Measurements from ENCODE around the gene TXNDC2.
A peak's percentile ranks its signal among the peaks of the same experiment; 100 is the strongest.

The TXNDC2 gene

DNA sequence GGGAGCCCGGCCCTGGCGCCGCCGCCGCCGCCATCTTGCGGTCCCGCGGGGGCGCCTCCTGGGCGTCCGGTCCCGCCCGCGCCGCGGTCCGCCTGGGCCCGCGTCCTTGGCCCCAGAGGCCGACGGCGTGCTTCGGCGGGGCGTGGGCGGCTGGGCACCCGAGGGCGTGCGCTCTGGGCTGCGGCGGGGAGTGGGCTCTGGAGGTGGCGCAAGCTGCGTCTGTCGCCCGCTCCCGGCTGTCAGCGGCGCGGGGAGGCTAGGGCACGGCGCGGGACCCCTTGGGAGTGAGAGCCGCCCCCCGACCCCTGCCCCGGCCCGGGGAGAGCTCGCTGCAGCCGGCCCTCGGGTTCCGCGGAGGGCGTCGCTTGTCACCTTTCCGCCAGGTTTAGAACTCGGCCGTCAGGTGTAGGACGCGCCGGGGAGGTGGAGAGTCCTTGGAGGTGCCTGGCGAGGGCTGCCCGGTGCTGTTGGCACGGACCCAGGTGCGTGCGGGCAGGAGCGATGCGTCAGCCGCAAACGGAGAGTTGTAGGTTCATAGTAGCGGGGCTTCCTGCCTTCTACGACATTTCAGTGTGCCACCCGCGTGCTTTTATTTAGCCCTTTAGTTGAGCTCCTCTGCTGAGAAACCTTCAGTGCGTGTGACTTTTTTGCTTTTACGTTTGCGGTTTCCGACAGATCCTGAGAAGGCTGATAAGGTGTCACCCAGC is 29.0 kb downstream of the TXNDC2 start:
- DNase-seq = peak; percentile 18

DNA sequence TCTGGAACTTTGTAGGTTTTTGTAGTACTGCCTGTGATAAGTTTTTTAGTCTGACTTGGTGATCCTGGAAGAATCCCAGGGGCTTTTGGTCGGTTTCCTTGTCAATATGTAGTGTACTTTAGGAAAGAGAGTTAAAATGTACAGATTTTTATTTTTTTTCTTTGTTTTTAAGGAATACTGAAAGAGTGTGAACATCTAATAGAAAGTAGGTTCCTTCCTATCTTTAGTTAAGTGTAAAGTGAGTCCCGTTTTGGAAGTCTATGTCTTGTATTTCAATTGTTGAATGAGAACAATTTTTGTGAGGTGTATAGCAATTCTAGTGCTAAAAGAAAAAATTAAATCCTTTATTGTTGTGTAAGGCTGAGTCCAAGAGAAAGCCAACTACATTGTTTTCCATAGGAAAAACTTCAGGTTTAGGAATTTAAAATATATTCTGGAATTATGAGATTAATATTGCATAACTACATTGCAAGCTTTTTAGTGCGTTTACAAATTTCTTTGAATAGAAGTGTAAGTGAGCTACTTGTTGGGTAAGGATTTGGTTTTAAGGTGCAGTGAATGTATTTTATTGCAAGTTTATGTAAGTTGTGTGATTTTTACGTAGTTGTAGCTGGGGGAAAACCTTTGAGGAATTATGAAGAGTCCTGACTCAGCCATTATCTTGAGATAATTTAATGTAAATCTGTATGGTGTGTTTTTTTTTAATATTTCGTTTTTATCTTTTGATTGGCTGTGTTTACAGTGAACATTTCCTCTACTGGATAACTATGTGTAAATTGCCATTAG is 29.7 kb downstream of the TXNDC2 start:
- DNase-seq = no peak

DNA sequence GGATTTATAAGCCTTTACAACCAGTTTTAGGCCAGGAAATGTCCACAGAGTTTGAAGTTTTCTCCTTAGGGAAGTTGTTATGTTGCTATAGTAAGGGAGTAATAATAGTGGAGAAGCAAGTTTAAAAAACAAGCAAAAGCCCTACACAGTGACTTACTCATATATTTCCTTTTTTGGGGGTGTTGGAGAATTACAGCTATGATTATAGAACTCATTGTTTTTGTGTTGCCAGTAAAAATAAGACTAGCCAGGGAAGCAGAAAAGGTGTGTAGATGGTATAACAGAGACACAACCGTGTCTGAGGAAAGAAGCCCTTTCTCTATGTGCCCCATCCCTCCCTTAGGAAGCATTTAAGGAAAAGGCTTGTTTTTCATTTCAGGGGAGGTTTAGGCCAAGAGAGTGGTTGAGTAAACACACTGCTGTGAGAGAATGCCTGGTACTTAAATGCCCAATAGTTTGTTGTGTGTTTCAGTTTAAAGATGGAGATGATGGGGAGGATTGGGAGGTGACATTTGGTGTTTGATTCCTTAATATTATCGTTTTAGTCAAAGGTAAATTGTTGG is 30.4 kb downstream of the TXNDC2 start:
- no peak for DNase-seq

DNA sequence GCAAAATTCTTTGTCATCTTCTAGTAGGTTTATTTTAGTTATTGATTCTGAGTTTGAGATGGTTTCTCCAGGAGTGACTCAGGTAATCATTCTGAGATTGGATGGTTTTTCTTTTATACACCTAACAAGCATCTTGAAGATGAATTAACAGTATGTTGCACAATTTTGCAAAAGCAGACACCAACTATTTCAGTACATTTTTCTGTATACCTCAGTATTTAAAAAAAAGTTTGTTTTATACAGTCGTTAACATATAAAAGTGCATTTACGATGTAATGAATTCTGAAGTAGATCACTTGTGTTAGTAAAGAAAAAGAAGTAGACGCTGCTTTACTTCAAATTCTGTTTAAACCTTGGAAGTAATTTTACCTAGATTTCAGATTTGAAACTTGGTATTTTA is 31.0 kb downstream of the TXNDC2 start:
- DNase-seq = no peak

DNA sequence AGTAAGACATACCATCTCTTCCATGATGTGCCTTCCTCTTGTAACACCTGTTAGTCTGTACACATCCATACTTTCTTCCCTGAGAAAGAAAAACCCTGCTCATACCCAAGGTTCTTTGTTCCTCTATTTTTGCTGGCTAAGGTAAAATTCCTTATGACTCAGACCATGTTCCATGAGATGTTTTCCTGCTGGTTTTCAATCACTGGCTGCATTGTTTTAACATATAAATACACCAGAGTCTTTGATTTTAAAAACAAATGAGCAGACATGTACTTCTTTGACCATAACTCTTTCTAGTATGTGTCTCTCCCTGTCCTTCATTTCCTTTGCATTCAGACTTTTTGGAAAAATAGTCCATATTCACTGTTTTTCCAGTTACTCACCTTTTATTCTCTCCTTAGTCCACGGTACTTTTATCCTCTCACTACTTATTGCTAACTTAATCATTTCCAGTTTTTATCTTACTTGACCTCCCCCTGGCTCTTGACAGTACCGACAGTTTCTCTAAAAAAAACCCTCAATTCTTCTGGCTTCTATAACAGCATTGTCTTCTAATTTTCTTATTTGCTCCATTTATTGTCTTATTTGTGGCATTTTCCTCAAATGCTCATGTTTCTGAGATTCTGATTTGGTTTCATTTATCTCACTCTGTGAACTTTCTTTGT is 32.4 kb downstream of the TXNDC2 start:
- no peak for DNase-seq

DNA sequence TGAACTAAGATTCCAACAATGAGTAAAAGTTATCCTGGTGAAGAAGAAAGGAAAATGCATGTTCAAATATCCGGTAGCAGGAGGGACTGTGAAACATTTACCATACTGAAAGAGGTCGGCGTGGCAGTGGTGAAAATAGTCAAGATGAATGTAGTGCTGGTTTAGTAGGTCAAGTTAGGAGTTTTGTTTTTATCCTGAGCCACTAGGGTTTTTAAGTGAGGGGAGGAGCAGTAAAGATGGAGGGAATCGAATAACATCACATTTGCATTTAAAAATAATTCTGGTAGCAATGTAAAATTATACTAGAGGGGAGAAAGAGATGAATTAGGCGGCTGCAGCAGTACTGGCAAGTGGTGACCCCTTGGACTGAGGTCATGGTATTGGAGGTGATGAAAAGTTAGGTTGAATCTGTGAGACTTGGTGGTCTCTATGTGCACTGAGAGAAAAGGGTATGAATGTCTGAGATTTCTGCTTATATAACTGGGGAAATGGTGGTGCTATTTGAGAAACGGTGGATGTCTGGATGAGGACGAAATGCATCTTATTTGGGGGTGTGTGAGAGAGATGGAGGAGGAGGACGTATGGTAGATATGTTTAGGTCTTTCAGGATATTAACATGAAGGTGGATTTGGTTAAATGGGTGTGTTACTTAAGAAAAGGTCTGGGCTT is 33.9 kb downstream of the TXNDC2 start:
- no peak for DNase-seq

DNA sequence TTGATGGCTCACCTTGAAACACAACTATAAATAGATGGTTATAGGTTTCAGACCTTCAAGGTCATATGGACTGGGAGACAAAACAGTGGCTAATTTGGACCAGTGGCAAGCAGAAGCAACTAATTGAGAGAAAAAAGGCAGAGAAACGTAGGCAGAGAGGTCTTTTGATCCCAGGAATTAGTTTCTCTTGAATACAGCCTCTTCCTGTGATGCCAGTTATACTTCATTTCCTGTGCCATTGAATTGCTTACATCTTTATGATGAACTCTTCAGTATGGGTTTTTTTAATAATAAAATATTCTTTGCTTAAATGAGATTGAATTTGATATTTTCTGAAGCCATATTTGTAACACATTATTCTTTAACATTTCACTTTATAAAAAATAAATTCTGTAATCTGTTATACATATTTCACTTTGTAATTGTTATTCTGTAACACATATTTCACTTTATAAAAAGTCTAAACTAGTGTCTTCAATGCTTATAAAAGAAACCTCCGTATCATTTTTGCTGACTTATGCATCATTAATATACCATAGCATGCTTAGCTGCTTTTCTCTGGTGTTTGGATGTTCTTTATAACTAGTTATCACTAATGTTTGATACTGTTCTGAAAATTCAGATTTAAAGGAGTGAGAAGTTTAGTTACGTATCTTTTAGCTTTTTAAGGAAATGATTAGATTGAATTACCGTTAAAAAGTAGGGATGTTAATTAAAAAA is 37.0 kb downstream of the TXNDC2 start:
- DNase-seq = no peak

DNA sequence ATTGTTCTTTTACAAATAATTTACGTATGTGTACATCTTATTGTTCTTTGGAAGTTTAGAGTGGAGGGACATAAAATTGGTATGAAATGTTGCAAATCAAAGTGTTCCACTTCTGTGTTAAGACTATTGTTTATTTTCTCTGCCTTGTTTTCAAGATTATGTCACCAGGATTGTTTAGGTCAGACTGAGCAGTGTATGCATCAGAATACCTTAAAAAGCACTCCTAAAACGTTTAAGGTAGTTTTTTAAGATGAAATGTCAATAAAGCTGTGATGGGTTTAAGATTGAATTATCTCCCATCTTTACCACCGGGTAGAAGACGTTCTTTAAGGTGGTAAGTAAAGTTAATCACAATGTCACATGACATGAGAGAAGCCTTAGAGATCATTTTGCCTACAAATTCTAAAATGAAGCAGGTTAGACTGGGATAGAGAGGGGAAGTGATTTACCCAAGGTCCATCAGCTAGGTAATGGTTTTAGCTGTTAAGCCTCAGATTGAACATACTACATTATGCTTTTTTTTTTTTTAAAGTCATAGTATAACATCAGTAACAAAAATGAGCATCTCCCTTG is 38.7 kb downstream of the TXNDC2 start:
- no peak for DNase-seq

DNA sequence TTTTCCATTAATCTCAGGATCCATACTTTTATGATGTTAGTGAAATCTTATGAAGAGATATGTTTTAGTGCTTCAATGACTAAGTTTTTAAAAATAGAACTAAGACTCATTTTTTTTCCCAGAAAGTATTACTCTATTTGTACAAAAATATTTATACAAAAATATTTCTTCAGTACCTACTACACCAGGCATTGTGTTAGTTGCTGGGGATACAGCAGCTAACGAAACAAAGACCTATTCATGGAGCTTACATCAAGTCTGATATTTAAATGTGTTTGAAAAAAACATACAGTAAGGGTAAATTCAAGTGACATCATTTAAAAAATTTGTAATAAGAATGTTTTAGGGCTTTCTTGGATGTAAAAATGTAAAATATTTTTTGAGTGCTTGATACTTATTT is 39.6 kb downstream of the TXNDC2 start:
- no peak for DNase-seq

DNA sequence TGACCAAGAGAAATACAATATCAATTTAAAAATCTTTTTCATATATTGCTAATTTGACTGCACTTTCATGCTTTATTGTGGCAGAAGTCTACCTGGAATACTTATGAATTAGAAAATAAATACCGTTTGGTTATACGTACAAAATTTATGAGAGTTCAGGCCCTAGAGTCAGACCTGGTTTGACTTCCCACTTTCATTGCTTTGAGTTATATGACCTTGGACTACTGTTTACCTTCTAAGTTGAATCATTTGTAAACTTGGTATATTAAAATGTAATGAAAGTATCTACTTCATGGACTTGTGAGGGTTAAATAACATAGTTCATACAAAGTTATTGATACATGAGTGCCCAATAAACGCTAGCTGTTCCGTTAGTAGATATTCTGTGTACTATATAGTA is 40.0 kb downstream of the TXNDC2 start:
- DNase-seq = no peak

DNA sequence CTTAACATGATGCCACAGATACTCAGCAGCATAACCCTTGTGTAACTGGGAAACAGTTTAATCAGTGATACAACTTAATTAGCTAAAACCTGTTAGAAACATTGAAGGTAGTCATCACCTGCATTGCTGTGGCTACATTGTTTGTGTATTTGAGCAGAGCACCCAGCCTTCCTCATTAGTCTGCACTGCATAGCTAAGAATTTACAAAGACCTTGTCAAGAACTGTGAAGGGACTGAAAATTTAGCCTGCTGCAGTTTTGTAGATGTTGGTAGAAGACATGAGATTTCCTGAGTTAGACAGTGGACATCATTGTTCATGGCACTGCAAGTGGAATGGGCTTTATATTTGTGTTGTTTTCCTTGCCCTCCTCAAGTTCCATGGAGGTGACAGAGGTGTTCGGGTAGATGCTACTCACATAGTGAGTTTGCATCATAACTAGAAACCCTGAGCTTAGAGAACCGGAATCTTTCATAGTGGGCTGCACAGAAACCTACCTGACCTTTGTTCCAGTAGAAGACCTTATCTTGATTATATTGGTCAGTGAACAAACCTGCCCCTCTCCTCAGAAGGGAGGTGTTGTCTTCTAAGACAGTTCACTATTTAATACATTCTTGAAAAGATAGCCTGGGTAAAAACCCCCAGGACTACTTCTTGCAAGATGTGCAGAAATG is 40.6 kb downstream of the TXNDC2 start:
- no peak for DNase-seq

DNA sequence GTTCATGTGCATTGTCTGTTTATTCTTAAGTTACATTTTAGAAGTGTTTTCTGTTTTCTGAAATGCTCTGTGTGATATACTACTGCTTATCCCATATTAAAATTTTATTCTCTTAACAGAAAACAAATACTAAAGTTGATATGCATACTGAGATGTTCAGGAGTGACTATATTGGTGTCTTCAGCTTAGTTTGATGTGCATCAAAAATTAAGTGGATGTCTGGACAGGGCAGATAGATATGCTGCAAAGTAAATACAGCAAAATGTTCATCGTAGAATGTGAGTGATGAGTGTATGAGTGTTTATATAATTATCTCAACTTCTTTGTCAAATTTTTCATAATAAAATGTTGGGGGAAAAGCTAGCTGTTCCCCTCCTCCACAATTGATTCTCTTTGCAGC is 41.2 kb downstream of the TXNDC2 start:
- no peak for DNase-seq

DNA sequence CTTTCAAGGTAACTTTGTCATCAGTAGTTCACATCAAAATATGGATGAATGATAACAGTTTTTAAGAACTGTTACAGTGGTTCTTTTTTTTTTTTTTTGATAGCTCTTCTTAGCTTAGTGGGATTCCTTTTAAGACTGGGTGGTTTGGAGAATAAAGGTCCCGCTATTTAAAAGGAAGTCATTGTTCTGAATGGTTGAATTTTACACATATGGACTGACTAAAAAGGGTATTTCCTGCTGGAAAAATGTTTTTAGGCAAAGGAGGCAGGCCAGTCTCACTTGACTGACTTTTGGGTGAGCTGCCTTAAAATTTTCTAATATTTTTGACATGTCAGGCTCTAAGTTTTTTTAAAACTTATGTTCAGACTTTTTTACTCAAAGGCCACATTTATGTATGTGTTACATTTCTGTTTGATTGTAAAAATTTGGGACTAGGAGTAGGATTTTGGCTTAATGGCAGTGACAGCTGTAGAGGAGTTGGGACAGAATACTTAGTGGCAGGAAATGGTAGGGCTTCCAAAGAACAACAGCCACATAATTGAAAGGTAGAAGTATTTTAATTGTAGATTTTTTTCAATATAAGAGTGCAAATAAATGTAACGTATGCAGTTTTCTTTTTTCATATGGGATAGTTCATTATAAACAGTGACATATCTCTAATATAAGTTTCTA is 41.8 kb downstream of the TXNDC2 start:
- DNase-seq = no peak

DNA sequence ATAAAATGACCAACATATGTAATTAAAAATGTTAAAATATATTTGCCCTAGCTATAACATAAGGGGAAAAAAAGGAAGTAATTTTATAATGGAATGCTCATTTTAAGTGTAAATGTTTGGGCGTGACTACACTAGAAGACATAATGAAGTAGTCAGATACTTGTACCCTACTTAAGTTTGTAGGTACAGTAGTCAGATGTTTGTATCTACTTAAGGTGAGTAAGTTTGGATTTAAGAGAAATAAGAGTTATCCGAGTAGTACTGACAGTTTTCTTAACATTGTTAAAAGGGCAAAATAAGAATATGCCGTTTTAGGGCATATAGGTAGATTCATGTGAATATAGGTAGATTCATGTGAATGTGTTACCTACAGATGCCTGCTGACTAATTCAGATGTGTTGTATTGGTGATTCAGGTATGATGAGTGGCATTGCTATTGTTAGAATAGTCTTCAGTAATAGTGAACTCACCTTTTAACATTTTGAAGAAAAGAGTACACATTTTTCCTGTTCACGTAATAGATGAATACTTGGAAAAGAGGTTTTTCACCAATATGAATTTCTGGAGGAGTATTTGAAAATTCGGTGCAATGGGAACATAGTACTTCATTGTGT is 43.0 kb downstream of the TXNDC2 start:
- DNase-seq = no peak

DNA sequence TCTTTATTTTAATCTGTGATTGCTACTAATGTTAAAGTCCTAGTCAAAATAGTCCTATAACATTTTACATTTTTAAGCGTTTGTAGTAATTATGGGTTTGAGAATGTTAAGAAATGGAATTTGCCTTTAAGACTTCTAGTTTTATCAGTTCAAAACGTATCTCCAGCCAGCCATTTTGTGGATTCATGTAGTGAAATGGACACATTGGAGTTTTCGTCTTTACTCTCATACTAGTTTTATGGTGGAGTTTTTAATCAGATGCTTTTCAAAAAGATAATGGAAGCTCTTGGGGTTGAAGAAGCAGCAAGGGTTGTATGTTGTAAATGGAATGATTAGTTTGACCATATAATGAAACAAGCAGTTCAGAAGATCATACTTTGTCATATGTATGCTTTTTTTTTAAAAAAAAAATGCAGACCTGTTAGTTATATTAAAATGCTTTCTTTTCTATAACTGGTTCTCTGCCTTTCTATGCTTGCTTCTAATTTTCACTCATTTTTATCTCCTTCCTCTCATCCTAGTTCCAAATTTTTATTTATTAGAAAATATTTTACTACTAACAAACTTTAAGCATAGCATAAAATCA is 44.6 kb downstream of the TXNDC2 start:
- DNase-seq = no peak

DNA sequence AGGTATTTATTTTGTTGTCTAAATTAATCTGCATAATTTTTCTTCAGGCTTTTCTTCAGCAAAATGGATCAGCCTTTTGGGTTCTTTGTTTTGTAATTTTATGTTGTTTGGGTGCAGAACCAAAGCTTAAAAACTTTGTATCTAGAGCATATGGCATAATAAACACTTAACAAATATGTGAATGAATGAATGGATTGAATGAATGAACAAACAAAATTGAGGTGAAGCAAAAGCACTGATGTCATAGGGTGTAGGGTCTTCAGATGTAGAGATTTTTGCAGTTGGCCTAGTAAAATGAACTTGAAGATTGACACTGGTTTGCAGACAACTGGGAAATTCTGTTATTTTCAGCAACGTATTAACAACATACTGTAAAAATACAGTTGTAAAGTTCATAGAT is 45.4 kb downstream of the TXNDC2 start:
- DNase-seq = no peak

DNA sequence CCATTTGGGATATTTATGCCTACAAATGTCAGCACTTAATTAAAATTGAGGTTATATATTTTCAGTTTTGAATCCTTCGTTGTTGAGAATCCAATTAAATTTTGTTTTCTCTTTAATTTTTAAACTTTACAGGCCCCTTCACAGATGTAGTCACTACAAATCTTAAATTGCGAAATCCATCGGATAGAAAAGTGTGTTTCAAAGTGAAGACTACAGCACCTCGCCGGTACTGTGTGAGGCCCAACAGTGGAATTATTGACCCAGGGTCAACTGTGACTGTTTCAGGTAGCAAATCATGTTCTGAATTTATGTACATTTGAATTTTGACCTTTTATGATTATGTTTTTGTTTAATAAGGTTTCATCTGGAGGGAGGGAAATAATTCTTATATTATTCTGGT is 45.9 kb downstream of the TXNDC2 start:
- DNase-seq = no peak

DNA sequence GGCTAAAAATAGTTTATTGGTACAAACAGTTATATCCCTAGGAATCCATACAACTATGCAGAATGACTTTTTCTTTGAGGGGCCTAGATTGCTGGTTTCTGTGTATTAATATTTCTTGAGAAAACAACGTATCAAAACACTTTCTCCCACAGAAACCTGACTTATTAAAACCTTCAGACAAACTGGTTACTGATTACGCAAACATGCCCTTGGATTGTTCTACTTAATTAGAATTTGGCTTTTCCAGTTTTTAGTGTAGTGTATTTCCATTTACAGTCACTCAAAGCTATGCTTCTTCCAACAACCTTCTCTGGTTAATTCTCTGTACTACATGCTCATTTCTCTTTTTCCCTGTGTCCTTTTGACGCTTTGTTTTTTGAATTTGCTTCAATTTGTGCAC is 48.1 kb downstream of the TXNDC2 start:
- DNase-seq = no peak

DNA sequence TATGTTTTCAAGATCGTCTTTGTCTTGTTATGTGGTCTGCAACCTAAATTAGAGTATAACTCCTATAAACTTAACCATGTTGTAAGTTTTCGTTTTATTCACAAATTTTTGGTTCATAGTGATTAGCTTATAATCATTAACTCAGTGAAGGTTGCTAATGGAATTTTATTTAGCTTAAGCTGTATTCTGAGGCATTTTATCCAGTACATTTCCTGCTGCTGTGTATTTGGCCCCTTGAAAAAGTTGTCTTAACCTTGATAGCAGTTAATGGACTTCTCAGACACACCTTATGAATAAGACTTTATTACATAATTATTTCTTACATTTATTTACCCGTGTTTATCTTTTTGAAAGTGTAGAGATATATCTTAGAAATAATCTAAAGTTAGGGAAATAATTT is 48.5 kb downstream of the TXNDC2 start:
- DNase-seq = no peak
